Liver (tissue), 9 donors: ENCODE data around the gene ASIC5. TPM values are rescaled to one million over a fixed set of nuclear protein-coding genes. Genes with fewer than 3 reads are reported as not detected.

Experiments used
- DNase-seq: peaks from one replicate; pipeline ENCODE4 v3.0.0-alpha.2; 2017; ENCODE audit warnings: low spot score
- H3K27ac ChIP-seq, 2 donors: one replicate each; pipeline ENCODE4 v1.7.0; 2013; ENCODE audit warnings: inconsistent platforms in 2 of 2, low read length in 2 of 2, control low read depth in 1 of 2, low read depth in 1 of 2, mild to moderate bottlenecking in 1 of 2
- H3K27me3 ChIP-seq, 4 donors: one replicate each; pipeline versions ENCODE4 v1.6.1 to v1.7.0; 2013; ENCODE audit warnings: low read length in 3 of 4, inconsistent platforms in 1 of 4, mild to moderate bottlenecking in 1 of 4, moderate library complexity in 1 of 4; ENCODE audit not compliant: control insufficient read depth in 4 of 4, insufficient read depth in 4 of 4
- H3K36me3 ChIP-seq, 4 donors: one replicate each; pipeline versions ENCODE4 v1.6.1 to v1.7.0; 2013; ENCODE audit warnings: low read length in 3 of 4, mild to moderate bottlenecking in 3 of 4, low read depth in 1 of 4, moderate library complexity in 1 of 4; ENCODE audit not compliant: control insufficient read depth in 4 of 4, insufficient read depth in 3 of 4
- H3K4me1 ChIP-seq, 4 donors: one replicate each; pipeline versions ENCODE4 v1.6.1 to v1.7.0; 2013; ENCODE audit warnings: low read length in 3 of 4, mild to moderate bottlenecking in 3 of 4, moderate library complexity in 1 of 4; ENCODE audit not compliant: control insufficient read depth in 4 of 4, insufficient read depth in 4 of 4
- H3K4me3 ChIP-seq, 3 donors: one replicate each; pipeline versions ENCODE4 v1.6.1 to v1.7.0; 2013; ENCODE audit warnings: low read length in 3 of 3, control low read depth in 1 of 3, low read depth in 1 of 3, mild to moderate bottlenecking in 1 of 3
- H3K9ac ChIP-seq, 2 donors: one replicate each; pipeline ENCODE4 v1.7.0; 2013; ENCODE audit warnings: low read length in 2 of 2, mild to moderate bottlenecking in 2 of 2, moderate library complexity in 2 of 2, control low read depth in 1 of 2, low read depth in 1 of 2
- H3K9me3 ChIP-seq, 4 donors: one replicate each; pipeline versions ENCODE4 v1.6.1 to v1.7.0; 2013; ENCODE audit warnings: low read length in 3 of 4; ENCODE audit not compliant: control insufficient read depth in 4 of 4
- ATF3 ChIP-seq: IDR thresholded peaks from 2 replicates; pipeline ENCODE4 v1.6.1; 2016; ENCODE audit warnings: antibody characterized with exemption
- CTCF ChIP-seq: fragments of 150-350 bp; IDR thresholded peaks from 2 replicates; pipeline ENCODE4 v1.5.1; 2017; ENCODE audit warnings: improper control_type of control experiment, low read depth, low read length; ENCODE audit not compliant: missing input control
- EGR1 ChIP-seq, 2 donors: IDR thresholded peaks; 2 replicates each; pipeline ENCODE4 v1.6.1; 2016 to 2018; ENCODE audit warnings: antibody characterized with exemption in 2 of 2, low read depth in 2 of 2
- FOXA1 ChIP-seq: IDR thresholded peaks from 2 replicates; pipeline ENCODE4 v1.6.1; 2016; ENCODE audit warnings: antibody characterized with exemption
- FOXA2 ChIP-seq: IDR thresholded peaks from 2 replicates; pipeline ENCODE4 v1.6.1; 2016; ENCODE audit warnings: antibody characterized with exemption
- GABPA ChIP-seq, 2 donors: IDR thresholded peaks in 1 of 2; conservative IDR thresholded peaks in 1 of 2; 2 replicates each; pipeline ENCODE4 v1.6.1; 2016; ENCODE audit warnings: antibody characterized with exemption in 2 of 2, mild to moderate bottlenecking in 1 of 2, moderate library complexity in 1 of 2
- HNF4A ChIP-seq, 2 donors: conservative IDR thresholded peaks; 2 replicates each; pipeline ENCODE4 v1.6.1; 2016; ENCODE audit warnings: antibody characterized with exemption in 2 of 2, mild to moderate bottlenecking in 2 of 2
- HNF4G ChIP-seq: IDR thresholded peaks from 2 replicates; pipeline ENCODE4 v1.6.1; 2016; ENCODE audit warnings: antibody characterized with exemption
- JUND ChIP-seq, 2 donors: IDR thresholded peaks; 2 replicates each; pipeline ENCODE4 v1.6.1; 2016; ENCODE audit warnings: antibody characterized with exemption in 2 of 2
- MAX ChIP-seq: IDR thresholded peaks from 2 replicates; pipeline ENCODE4 v1.6.1; 2016; ENCODE audit warnings: antibody characterized with exemption
- NR2F2 ChIP-seq: IDR thresholded peaks from 2 replicates; pipeline ENCODE4 v1.6.1; 2016; ENCODE audit warnings: antibody characterized with exemption
- RAD21 ChIP-seq, 2 donors: IDR thresholded peaks; 2 replicates each; pipeline ENCODE4 v1.6.1; 2016; ENCODE audit warnings: antibody characterized with exemption in 2 of 2, mild to moderate bottlenecking in 2 of 2
- REST ChIP-seq: IDR thresholded peaks from 2 replicates; pipeline ENCODE4 v1.6.1; 2016; ENCODE audit warnings: antibody characterized with exemption, mild to moderate bottlenecking
- RXRA ChIP-seq, 2 donors: IDR thresholded peaks; 2 replicates each; pipeline ENCODE4 v1.6.1; 2017 to 2018; ENCODE audit warnings: antibody characterized with exemption in 2 of 2, mild to moderate bottlenecking in 1 of 2
- SP1 ChIP-seq: IDR thresholded peaks from 2 replicates; pipeline ENCODE4 v1.6.1; 2018; ENCODE audit warnings: antibody characterized with exemption, mild to moderate bottlenecking
- TAF1 ChIP-seq: conservative IDR thresholded peaks from 2 replicates; pipeline ENCODE4 v1.6.1; 2016; ENCODE audit warnings: antibody characterized with exemption, mild to moderate bottlenecking
- YY1 ChIP-seq: IDR thresholded peaks from 2 replicates; pipeline ENCODE4 v1.6.1; 2016; ENCODE audit warnings: antibody characterized with exemption, mild to moderate bottlenecking
- ZBTB33 ChIP-seq: IDR thresholded peaks from 2 replicates; pipeline ENCODE4 v1.6.1; 2016; ENCODE audit warnings: antibody characterized with exemption
- WGBS: extraction: QIAGEN DNeasy Blood & Tissue Kit; methylation state at CpG from one replicate; pipeline ENCODE4 v1.1.7; 2013; 5-methylcytosine and 5-hydroxymethylcytosine counted together
- polyA plus RNA-seq, 2 donors: library from polyadenylated mRNA; stranded (reverse) in 1 of 2; unstranded in 1 of 2; fragments of 200-250 nt in 1 of 2; fragments of >200 nt in 1 of 2; fragmentation: Nextera tagmentation in 1 of 2; extraction: Ambion mirVana in 1 of 2; gene quantifications; one replicate each; pipeline versions ENCODE4 v1.2.1 to v1.2.3, GENCODE V29; 2013 to 2015
- total RNA-seq, 2 donors: library from RNA; depleted of rRNA; stranded (reverse); fragments of >200 nt; gene quantifications; one replicate each; pipeline ENCODE4 v1.2.3, GENCODE V29; 2014
- donor health status: healthy.
- donor health status: healthy.
- donor health status: healthy.
- donor health status: healthy.
- donor health status: healthy.

ASIC5 gene
- total and polyA plus RNA-seq, 4 donors: not detected

GRCh38 chr4:155881555-155881954 lies 15.5 kb upstream of the ASIC5 start:
- H3K27ac ChIP-seq: peak overlapping the region; percentile 83 to 84
- WGBS: 28% methylated on average over 1 of the region's 1 CpG
- H3K9ac ChIP-seq: peak overlapping the region in 1 of 2 donors; percentile 75
- peaks cover 6 to 38% (median 34%) of the 10 kb centered on the region in 4 donors for H3K4me1 ChIP-seq
- peak overlapping the region in 1 of 3 donors; percentile 29 for H3K4me3 ChIP-seq
- H3K9me3 ChIP-seq: peaks cover 0 to 3% (median 0%) of the 10 kb centered on the region in 4 donors
- TF ChIP-seq HNF4G: peak; percentile 80
- peak; percentile 85 to 90 for TF ChIP-seq JUND (IDR thresholded peaks at IDR 0.05)
- TF ChIP-seq TAF1: peak; percentile 90
- TF ChIP-seq NR2F2: peak; percentile 68
- peak; percentile 56 to 64 for TF ChIP-seq RAD21 (IDR thresholded peaks at IDR 0.05)
- TF ChIP-seq EGR1 (IDR thresholded peaks at IDR 0.05; ENCODE audit: low read depth in 2 of 2): peak; percentile 42 to 79
- no peak for TF ChIP-seq CTCF
- TF ChIP-seq YY1: peak; percentile 91
- peak; percentile 87 for TF ChIP-seq MAX
- TF ChIP-seq ATF3: peak; percentile 71
- TF ChIP-seq SP1: peak; percentile 98
- TF ChIP-seq FOXA2: peak; percentile 64
- TF ChIP-seq FOXA1: peak; percentile 58
- TF ChIP-seq REST: no peak
- TF ChIP-seq GABPA (IDR thresholded peaks at IDR 0.05 in 1 of 2, conservative IDR thresholded peaks at IDR 0.05 in 1 of 2): peak in 1 of 2 donors; percentile 41
- peak; percentile 90 for TF ChIP-seq ZBTB33
- peak; percentile 94 to 95 for TF ChIP-seq RXRA (IDR thresholded peaks at IDR 0.05)
- peak; percentile 93 to 94 for TF ChIP-seq HNF4A (conservative IDR thresholded peaks at IDR 0.05)
- DNase-seq: no peak
- H3K27me3 ChIP-seq: no peaks in the 10 kb centered on the region
- no peaks in the 10 kb centered on the region for H3K36me3 ChIP-seq
